MM.1S (cell line): ENCODE measurements around the gene POT1.

ENCODE experiments used
- DNase-seq: peaks from one replicate; pipeline ENCODE4 v3.0.0-alpha.2; 2015
- H2AFZ ChIP-seq: fragments of 300-600 bp; sonication (generic); 2 replicates; pipeline ENCODE4 v1.6.0; 2016; ENCODE audit warnings: antibody characterized with exemption, low read length
- H3F3A ChIP-seq: fragments of 300-600 bp; sonication (generic); 2 replicates; pipeline ENCODE4 v1.6.1; 2016; ENCODE audit warnings: mild to moderate bottlenecking, antibody characterized with exemption, low read length, moderate library complexity, mixed read lengths; ENCODE audit not compliant: insufficient read depth
- H3K27ac ChIP-seq: fragments of 300-600 bp; sonication (generic); 2 replicates; pipeline ENCODE4 v1.5.1; 2016; ENCODE audit warnings: mild to moderate bottlenecking, low read length
- H3K27me3 ChIP-seq: fragments of 300-600 bp; sonication (generic); replicated peaks from 2 replicates; pipeline ENCODE4 v1.6.0; 2016; ENCODE audit warnings: low read length; ENCODE audit not compliant: insufficient read depth
- H3K36me3 ChIP-seq: fragments of 300-600 bp; sonication (generic); replicated peaks from 2 replicates; pipeline ENCODE4 v1.6.1; 2016; ENCODE audit warnings: mild to moderate bottlenecking, low read length, mixed read lengths; ENCODE audit not compliant: insufficient read depth
- H3K4me1 ChIP-seq: fragments of 300-600 bp; sonication (generic); 2 replicates; pipeline ENCODE4 v1.6.1; 2016; ENCODE audit warnings: low read length, mixed read lengths
- H3K4me2 ChIP-seq: fragments of 300-600 bp; sonication (generic); 2 replicates; pipeline ENCODE4 v1.6.0; 2016; ENCODE audit warnings: low read depth, low read length
- H3K4me3 ChIP-seq: fragments of 300-600 bp; sonication (generic); 2 replicates; pipeline ENCODE4 v1.5.1; 2016; ENCODE audit warnings: low read length, mixed read lengths
- H3K79me2 ChIP-seq: fragments of 300-600 bp; sonication (generic); 2 replicates; pipeline ENCODE4 v1.6.1; 2016; ENCODE audit warnings: mixed run types, low read length, mixed read lengths
- H3K9ac ChIP-seq: fragments of 300-600 bp; sonication (generic); 2 replicates; pipeline ENCODE4 v1.6.1; 2016; ENCODE audit warnings: low read length, mixed read lengths
- H3K9me2 ChIP-seq: fragments of 300-600 bp; sonication (generic); replicated peaks from 2 replicates; pipeline ENCODE4 v1.6.1; 2016; ENCODE audit warnings: mild to moderate bottlenecking, low read length, mixed read lengths; ENCODE audit not compliant: insufficient read depth
- H3K9me3 ChIP-seq: fragments of 300-600 bp; sonication (generic); replicated peaks from 2 replicates; pipeline ENCODE4 v1.6.1; 2016; ENCODE audit warnings: mild to moderate bottlenecking, low read length, mixed read lengths; ENCODE audit not compliant: insufficient read depth
- H4K20me1 ChIP-seq: fragments of 300-600 bp; sonication (generic); 2 replicates; pipeline ENCODE4 v1.6.1; 2016; ENCODE audit warnings: mild to moderate bottlenecking, low read length, moderate library complexity, mixed read lengths; ENCODE audit not compliant: insufficient read depth
- EZH2 ChIP-seq: fragments of 300-600 bp; sonication (generic); optimal IDR thresholded peaks from 2 replicates; pipeline ENCODE3; 2017; ENCODE audit warnings: low read depth, mild to moderate bottlenecking, antibody characterized with exemption, low read length, mixed read lengths
- EZH2phosphoT487 ChIP-seq: fragments of 300-600 bp; sonication (generic); IDR thresholded peaks from 2 replicates; pipeline ENCODE4 v1.6.1; 2018; ENCODE audit warnings: antibody characterized with exemption, low read length
- TF ChIP-seq, protein P1 (sequence below): fragments of 300-600 bp; sonication (generic); IDR thresholded peaks from 2 replicates; pipeline ENCODE4 v1.5.1; 2016; ENCODE audit warnings: antibody characterized with exemption, low read length, mixed read lengths

POT1 gene

DNA sequence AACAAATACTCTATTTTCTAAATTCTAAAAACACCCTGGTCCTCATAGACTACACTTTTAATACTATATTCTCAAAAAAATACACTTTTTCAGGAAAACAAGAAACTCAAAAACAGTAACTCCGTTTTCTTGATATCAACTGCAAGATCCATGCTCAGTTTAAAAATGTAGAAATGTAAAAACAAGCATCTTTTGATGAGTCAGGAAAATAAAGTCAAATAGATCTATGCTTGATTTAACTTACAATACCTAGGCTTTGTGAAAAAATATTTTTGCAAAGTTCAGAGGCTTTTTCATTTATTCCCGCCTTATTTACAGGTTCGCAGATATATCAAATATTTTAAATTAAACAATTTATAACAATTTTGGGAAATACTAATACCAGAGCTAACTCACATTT lies 33.6 kb downstream of the POT1 start:
- H2AFZ ChIP-seq = no peak overlapping the region
- no peaks in the 10 kb centered on the region for H3K27me3 ChIP-seq
- peaks cover 5% of the 10 kb centered on the region; the same call in 1 of the 2 replicates for H3K36me3 ChIP-seq
- H3K4me2 ChIP-seq = no peak overlapping the region
- DNase-seq = peak; percentile 3
- no peaks in the 10 kb centered on the region for H3F3A ChIP-seq
- no peak overlapping the region for H3K27ac ChIP-seq
- TF ChIP-seq EZH2 (no peak), EZH2phosphoT487 (no peak)
- TF ChIP-seq, protein P1, sequence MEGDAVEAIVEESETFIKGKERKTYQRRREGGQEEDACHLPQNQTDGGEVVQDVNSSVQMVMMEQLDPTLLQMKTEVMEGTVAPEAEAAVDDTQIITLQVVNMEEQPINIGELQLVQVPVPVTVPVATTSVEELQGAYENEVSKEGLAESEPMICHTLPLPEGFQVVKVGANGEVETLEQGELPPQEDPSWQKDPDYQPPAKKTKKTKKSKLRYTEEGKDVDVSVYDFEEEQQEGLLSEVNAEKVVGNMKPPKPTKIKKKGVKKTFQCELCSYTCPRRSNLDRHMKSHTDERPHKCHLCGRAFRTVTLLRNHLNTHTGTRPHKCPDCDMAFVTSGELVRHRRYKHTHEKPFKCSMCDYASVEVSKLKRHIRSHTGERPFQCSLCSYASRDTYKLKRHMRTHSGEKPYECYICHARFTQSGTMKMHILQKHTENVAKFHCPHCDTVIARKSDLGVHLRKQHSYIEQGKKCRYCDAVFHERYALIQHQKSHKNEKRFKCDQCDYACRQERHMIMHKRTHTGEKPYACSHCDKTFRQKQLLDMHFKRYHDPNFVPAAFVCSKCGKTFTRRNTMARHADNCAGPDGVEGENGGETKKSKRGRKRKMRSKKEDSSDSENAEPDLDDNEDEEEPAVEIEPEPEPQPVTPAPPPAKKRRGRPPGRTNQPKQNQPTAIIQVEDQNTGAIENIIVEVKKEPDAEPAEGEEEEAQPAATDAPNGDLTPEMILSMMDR = no peak
- H3K9me2 ChIP-seq = no peaks in the 10 kb centered on the region
- H3K4me1 ChIP-seq = peaks cover 11% of the 10 kb centered on the region; the same call in 1 of the 2 replicates
- H3K4me3 ChIP-seq = no peak overlapping the region
- no peaks in the 10 kb centered on the region for H3K79me2 ChIP-seq
- H3K9me3 ChIP-seq = no peaks in the 10 kb centered on the region
- H3K9ac ChIP-seq = no peak overlapping the region
- H4K20me1 ChIP-seq = no peaks in the 10 kb centered on the region

DNA sequence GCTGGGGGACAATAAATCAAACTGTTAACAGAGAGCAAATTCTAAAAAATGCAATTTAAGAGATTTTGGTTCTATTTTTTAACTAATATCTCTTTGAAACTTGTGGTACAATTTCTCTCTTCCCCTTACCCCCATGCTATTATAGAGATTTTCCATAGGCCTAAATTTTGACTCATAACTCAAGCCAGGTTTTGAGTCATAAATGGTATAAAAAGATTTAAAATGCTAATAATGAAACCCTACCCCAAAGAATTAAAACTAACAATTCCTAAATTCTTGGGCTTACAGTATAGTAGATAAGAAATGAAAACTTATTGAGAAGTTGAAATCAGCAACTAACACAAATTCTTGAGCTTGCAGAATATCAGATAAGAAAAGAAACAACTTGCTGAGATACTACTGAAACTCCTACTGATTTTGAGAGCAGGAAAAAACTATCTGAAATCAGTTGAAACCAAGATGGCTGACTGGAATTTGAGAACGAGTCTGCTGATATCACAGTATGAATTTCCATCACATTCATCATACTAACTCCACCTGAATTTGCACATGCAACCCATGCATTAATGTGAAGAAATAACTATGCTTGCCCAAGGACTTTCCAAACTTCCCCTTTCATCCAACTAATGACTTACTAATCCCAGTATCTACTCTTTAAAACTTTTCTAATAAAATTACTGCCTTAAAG lies 36.3 kb downstream of the POT1 start:
- TF ChIP-seq EZH2 (no peak), EZH2phosphoT487 (no peak)
- TF ChIP-seq, protein P1 = no peak
- Histone ChIP-seq H3K4me3 (no peak overlapping the region), H3K9me3 (no peaks in the 10 kb centered on the region), H4K20me1 (no peaks in the 10 kb centered on the region), H3K36me3 (peaks cover 5% of the 10 kb centered on the region; the same call in 1 of the 2 replicates), H3F3A (no peaks in the 10 kb centered on the region), H3K27me3 (no peaks in the 10 kb centered on the region), H3K27ac (no peak overlapping the region), H3K79me2 (no peaks in the 10 kb centered on the region), H2AFZ (no peak overlapping the region), H3K4me2 (no peak overlapping the region), H3K4me1 (peaks cover 11% of the 10 kb centered on the region; the same call in 1 of the 2 replicates), H3K9ac (no peak overlapping the region), H3K9me2 (no peaks in the 10 kb centered on the region)
- no peak for DNase-seq

DNA sequence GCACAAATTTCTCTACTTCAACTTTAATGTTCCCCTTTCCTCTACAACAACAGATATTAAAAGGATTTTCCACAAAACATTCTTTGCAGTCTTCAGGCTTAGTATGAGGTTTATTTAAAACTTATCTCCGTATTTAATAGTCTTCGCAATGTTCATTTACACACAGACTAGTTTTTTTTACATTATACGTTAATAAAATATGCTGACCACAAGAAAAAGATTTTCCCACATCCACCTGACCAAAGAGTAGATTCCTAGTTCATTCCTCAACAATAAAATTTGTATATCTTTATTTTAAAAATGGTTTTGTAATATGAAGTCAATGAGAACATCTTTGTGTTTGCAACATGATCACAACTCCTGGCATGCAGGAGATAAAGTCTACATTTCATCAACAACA lies 42.4 kb downstream of the POT1 start:
- Histone ChIP-seq H3K4me2 (no peak overlapping the region), H3K79me2 (no peaks in the 10 kb centered on the region), H3F3A (no peaks in the 10 kb centered on the region), H3K9me3 (no peaks in the 10 kb centered on the region), H3K9ac (no peak overlapping the region), H3K27ac (no peak overlapping the region), H2AFZ (no peak overlapping the region), H3K27me3 (no peaks in the 10 kb centered on the region), H3K36me3 (peaks cover 5% of the 10 kb centered on the region; the same call in 1 of the 2 replicates), H3K4me1 (no peaks in the 10 kb centered on the region), H4K20me1 (no peaks in the 10 kb centered on the region), H3K9me2 (no peaks in the 10 kb centered on the region), H3K4me3 (no peak overlapping the region)
- TF ChIP-seq, protein P1 = no peak
- TF ChIP-seq EZH2phosphoT487 (no peak), EZH2 (no peak)
- DNase-seq = no peak
